ENCODE results near the gene SCUBE3.

The SCUBE3 gene

GRCh38 chr6:35213824-35214756 lies at the start of gene SCUBE3:
SCUBE3 (plus strand) TSS chr6:35213956; CDS start chr6:35214419, 463 bp downstream.
- peak; percentile 37 for DNase-seq

- no peak for DNase-seq
Measured at GRCh38 chr6:35164277-35164676, 49.5 kb upstream of the SCUBE3 start.

- DNase-seq, result no peak
Measured at GRCh38 chr6:35164868-35165267, 48.9 kb upstream of the SCUBE3 start.

- DNase-seq, result peak; percentile 37
Measured at GRCh38 chr6:35165630-35166071, 48.1 kb upstream of the SCUBE3 start.

GRCh38 chr6:35166116-35166515 lies 47.6 kb upstream of the SCUBE3 start:
- DNase-seq, result no peak

GRCh38 chr6:35166520-35166919 lies 47.2 kb upstream of the SCUBE3 start:
- DNase-seq, result no peak

GRCh38 chr6:35167505-35167904 lies 46.3 kb upstream of the SCUBE3 start:
- DNase-seq, result no peak

GRCh38 chr6:35168461-35168861 lies 45.3 kb upstream of the SCUBE3 start:
- DNase-seq, result no peak

GRCh38 chr6:35170166-35170565 lies 43.6 kb upstream of the SCUBE3 start:
- DNase-seq, result no peak

- DNase-seq, result no peak
Measured at GRCh38 chr6:35170891-35171290, 42.9 kb upstream of the SCUBE3 start.

GRCh38 chr6:35173044-35173426 lies 40.7 kb upstream of the SCUBE3 start:
- no peak for DNase-seq

GRCh38 chr6:35173427-35174087 lies 40.2 kb upstream of the SCUBE3 start:
- no peak for DNase-seq

- DNase-seq, result no peak
Measured at GRCh38 chr6:35174088-35174434, 39.7 kb upstream of the SCUBE3 start.

GRCh38 chr6:35174501-35174900 lies 39.3 kb upstream of the SCUBE3 start:
- no peak for DNase-seq

- DNase-seq, result no peak
Measured at GRCh38 chr6:35176301-35177024, 37.3 kb upstream of the SCUBE3 start.

- no peak for DNase-seq
Measured at GRCh38 chr6:35177157-35177556, 36.6 kb upstream of the SCUBE3 start.

GRCh38 chr6:35177596-35177995 lies 36.2 kb upstream of the SCUBE3 start:
- no peak for DNase-seq

GRCh38 chr6:35178012-35178411 lies 35.7 kb upstream of the SCUBE3 start:
- DNase-seq, result no peak

- no peak for DNase-seq
Measured at GRCh38 chr6:35178932-35179832, 34.6 kb upstream of the SCUBE3 start.

- DNase-seq, result no peak
Measured at GRCh38 chr6:35179901-35180535, 33.7 kb upstream of the SCUBE3 start.

GRCh38 chr6:35181308-35181932 lies 32.3 kb upstream of the SCUBE3 start:
- no peak for DNase-seq
